SK-MEL-5 (cell line): ENCODE data around the gene LATS2. TPM values are rescaled to one million over a fixed set of nuclear protein-coding genes. Genes with fewer than 3 reads are reported as not detected.
A peak's percentile ranks its signal among the peaks of the same experiment; 100 is the strongest.

Experiments
- DNase-seq: peaks from one replicate; pipeline ENCODE4 v3.0.0-alpha.2; 2016; ENCODE audit warnings: low read depth, low spot score
- in situ Hi-C: cut with HindIII; loops from 2 replicates; pipeline ENCODE4 v1.10.0; 2016; ENCODE audit warnings: low sequenced_read_pairs, high pct_unique_total_duplicates, low pct_unique_long_range_greater_than_20kb
- total RNA-seq: library from RNA; depleted of rRNA; stranded (reverse); fragments of >200 nt; shearing (Covaris generic); gene quantifications from 2 replicates; pipeline ENCODE4 v1.2.3, GENCODE V29; 2014

Gene LATS2
- total RNA-seq, 1 experiment from 2014 or later = 12.9 TPM

- peak; percentile 56 for DNase-seq
- in situ Hi-C loops = no loop called here
Measured at GRCh38 chr13:20989656-20990321, 71.6 kb downstream of the LATS2 start.

GRCh38 chr13:20988909-20989655 is 72.3 kb downstream of the LATS2 start:
- no peak for DNase-seq
- in situ Hi-C loops = no loop called here

- in situ Hi-C loops = no loop called here
- DNase-seq = no peak
Measured at GRCh38 chr13:20988033-20988908, 73.1 kb downstream of the LATS2 start.

- in situ Hi-C loops = no loop called here
- no peak for DNase-seq
Measured at GRCh38 chr13:20987599-20987998, 73.8 kb downstream of the LATS2 start.

GRCh38 chr13:20984879-20985278 is 76.5 kb downstream of the LATS2 start:
- in situ Hi-C loops = no loop called here

GRCh38 chr13:20983386-20983785 is 78.0 kb downstream of the LATS2 start:
- DNase-seq = no peak
- in situ Hi-C loops = no loop called here

More at GRCh38 chr13:20984879-20985278, 76.5 kb downstream of the LATS2 start:
- DNase-seq = no peak

- in situ Hi-C loops = no loop called here
- no peak for DNase-seq
Measured at GRCh38 chr13:20981370-20982095, 79.9 kb downstream of the LATS2 start.

- in situ Hi-C loops = no loop called here
- DNase-seq = no peak
Measured at GRCh38 chr13:20980899-20981298, 80.5 kb downstream of the LATS2 start.

GRCh38 chr13:20980430-20980829 is 81.0 kb downstream of the LATS2 start:
- in situ Hi-C loops = no loop called here
- no peak for DNase-seq

GRCh38 chr13:20977394-20977793 is 84.0 kb downstream of the LATS2 start:
- in situ Hi-C loops = no loop called here
- DNase-seq = no peak

- no peak for DNase-seq
- in situ Hi-C loops = no loop called here
Measured at GRCh38 chr13:20974981-20975585, 86.3 kb downstream of the LATS2 start.

GRCh38 chr13:20973886-20974425 is 87.4 kb downstream of the LATS2 start:
- no peak for DNase-seq

GRCh38 chr13:20972731-20973130 is 88.7 kb downstream of the LATS2 start:
- in situ Hi-C loops = no loop called here
- no peak for DNase-seq

More at GRCh38 chr13:20973886-20974425, 87.4 kb downstream of the LATS2 start:
- in situ Hi-C loops = no loop called here

- in situ Hi-C loops = no loop called here
- no peak for DNase-seq
Measured at GRCh38 chr13:20969182-20969581, 92.2 kb downstream of the LATS2 start.

- in situ Hi-C loops = no loop called here
- DNase-seq = no peak
Measured at GRCh38 chr13:20968745-20969144, 92.6 kb downstream of the LATS2 start.

- in situ Hi-C loops = no loop called here
- DNase-seq = no peak
Measured at GRCh38 chr13:20967340-20967739, 94.0 kb downstream of the LATS2 start.

GRCh38 chr13:20964904-20965303 is 96.5 kb downstream of the LATS2 start:
- in situ Hi-C loops = no loop called here

More at GRCh38 chr13:20964904-20965303, 96.5 kb downstream of the LATS2 start:
- no peak for DNase-seq
